Astrocyte of the cerebellum (primary cell): ENCODE measurements around the gene SUPT6H.

Experiments
- DNase-seq: peaks from one replicate; pipeline ENCODE4 v3.0.0-alpha.2; 2011; ENCODE audit warnings: low read depth
- H3K4me3 ChIP-seq: 2 replicates; pipeline ENCODE4 v1.5.1; 2011; ENCODE audit warnings: mild to moderate bottlenecking, low read depth, low read length, moderate library complexity
- CTCF ChIP-seq: IDR thresholded peaks from 2 replicates; pipeline ENCODE4 v1.5.1; 2012; ENCODE audit warnings: low read length, low read depth, moderate library complexity, mild to moderate bottlenecking; ENCODE audit errors: missing control alignments
- in situ Hi-C: cut with HindIII; loops from 2 replicates; pipeline ENCODE4 v1.10.0; 2017; ENCODE audit warnings: low sequenced_read_pairs

Gene SUPT6H

DNA sequence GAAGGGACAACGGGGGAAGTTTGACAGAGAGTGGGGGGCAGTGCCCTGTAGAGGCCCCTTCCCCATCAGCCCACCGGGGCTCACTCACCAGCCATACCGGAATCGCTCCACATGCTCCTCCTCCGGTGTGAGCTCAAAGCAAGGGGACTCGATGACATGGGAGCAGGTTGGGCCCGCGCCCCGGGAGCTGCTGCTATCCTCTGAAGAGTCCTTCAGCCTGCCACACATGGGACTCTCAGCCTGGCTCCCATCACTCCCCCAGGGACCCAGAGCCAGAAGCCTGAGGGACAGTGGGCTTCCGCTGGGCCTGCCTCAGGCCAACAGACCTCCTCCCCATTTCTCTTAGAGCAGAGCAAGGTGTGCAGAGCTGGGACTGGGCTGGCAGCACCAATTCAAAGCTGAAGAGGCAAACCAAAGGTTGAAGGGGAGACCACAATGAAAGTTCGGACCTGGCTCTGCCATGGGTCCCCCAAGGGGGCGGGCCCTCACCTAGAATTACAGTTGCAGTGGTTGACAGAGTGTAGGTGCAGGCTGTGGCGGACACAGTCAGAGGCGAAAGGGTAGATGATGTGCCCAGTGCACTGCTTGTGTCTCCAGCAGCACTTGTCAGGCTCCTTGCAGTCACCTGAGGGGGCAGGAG, 42.3 kb downstream of the SUPT6H start:
- no peak overlapping the region for H3K4me3 ChIP-seq
- no peak for DNase-seq
- in situ Hi-C loops = no loop called here
- TF ChIP-seq CTCF = no peak

DNA sequence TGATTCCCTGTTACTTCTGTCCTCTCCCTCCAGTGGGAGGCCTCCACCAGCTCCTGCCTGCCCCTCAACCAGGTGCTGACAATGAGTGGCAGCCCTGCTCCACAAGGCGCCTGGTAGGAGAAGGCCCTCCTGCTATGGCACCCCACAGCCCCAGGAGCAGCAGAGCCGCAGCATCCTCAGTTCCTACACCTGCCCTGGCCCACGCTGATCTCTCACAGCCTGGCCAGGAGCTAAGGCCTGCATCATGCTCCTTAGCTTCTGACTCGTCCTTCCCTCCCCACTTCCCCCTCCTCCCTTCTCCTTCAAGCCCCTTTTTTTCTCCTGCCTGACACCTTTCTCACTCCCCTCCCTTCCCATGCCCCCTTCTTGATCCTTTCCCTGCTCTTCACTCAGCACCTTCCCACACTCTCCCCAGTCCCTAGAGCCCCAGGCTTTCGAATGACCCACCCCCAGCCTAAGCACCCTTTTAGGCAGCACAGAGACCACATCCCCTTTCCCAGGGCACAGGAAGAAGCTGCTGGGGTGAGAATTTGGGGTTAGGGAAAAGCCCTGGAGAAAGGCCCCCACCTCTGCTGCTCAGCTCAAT, 43.2 kb downstream of the SUPT6H start:
- H3K4me3 ChIP-seq = no peak overlapping the region
- DNase-seq = no peak
- no peak for TF ChIP-seq CTCF
- in situ Hi-C loops = no loop called here

- no peak for TF ChIP-seq CTCF
- H3K4me3 ChIP-seq = no peak overlapping the region
- no peak for DNase-seq
- in situ Hi-C loops = no loop called here
Observed at GRCh38 chr17:28705728-28706334, 43.8 kb downstream of the SUPT6H start.

- DNase-seq = no peak
- no peak overlapping the region for H3K4me3 ChIP-seq
- in situ Hi-C loops = no loop called here
- TF ChIP-seq CTCF = no peak
Observed at GRCh38 chr17:28706471-28707338, 44.7 kb downstream of the SUPT6H start.

DNA sequence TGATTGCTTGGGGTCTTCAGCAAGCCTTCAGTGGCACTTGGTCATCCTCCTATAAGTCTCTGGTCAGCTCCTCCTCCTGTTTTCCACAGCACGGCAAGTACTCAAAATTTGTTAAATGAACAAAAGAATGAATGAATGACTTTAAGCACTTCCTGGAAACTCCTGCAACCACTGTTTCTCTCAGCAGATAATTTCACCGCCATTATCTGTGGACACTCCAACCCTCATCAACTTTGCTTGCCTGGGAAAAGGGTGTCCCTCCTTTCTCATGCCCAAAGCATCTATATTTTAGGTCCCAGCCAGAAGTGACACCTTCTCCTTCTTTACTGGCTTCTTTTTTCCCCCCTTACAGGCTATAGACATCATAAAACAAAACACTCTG, 45.3 kb downstream of the SUPT6H start:
- in situ Hi-C loops = no loop called here
- TF ChIP-seq CTCF = no peak
- DNase-seq = no peak

DNA sequence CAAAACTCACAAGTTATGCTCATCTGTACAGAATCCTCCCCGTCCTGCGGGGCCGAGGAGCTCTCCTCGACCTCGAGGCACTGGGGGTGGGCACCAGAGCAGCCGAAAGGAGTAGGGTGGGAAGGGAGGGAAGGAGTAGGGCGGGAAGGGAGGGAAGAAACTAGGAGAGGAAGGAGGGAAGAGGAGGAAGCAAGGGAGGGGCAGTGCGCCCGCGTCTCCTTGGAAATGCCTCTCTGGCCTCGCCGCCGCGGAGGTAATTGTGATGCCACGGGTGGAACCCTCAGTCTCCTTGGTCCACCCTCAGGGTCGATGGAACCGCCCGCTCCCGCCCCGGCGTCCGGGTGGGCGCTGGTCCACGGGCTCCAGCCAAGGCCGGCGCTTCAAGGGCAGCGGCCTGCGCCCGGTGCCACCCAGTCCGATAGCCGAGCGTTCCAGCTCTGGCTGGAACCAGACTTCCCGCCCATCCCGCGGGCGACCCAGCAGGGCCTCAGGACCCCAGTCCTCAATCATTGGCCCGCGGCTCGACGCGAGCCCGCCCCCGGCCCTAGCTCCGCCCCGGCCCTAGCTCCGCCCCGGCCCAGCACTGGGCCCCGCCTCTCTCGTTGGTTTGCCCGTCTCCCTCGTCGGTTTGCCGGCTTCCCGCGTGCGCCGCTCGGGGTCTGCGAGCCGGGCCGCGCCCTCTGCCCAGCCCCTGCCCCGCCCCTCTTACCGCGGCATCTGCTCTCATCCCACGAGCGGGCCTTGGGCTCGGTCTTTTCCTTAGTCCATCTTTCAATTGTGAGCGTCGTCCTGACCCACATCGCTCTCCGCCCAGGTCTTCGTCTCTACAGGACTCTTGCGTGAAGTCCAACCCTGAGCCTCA, 49.1 kb downstream of the SUPT6H start:
- no peak for DNase-seq
- peak overlapping the region; percentile 54 for H3K4me3 ChIP-seq
- in situ Hi-C loops = no loop called here
- TF ChIP-seq CTCF = no peak

More for the DNA sequence above, 45.3 kb downstream of the SUPT6H start:
- no peak overlapping the region for H3K4me3 ChIP-seq
